Measurements from ENCODE around the gene RBM38.

DNA sequence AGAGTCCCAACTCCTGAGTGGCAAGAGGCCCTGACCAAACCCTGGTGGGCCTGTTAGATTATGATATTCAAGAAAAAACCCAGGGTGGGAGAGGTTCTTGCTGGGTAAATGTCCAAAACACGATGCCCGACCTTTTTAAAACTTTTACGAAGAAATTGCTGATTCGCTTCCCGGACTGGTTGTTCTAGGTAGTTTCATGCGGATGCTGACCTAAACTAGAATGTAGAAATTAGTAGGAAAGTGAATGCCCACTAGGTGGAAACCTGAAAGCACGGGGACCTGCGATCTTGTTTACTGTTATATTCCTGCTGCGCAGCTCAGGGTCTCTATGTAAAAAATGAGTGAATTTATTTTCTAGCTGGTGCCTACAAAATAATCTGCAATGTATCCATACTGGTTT is 37.8 kb upstream of the RBM38 start:
- no peak for TF ChIP-seq POLR2A (IDR thresholded peaks at IDR 0.05)
- TF ChIP-seq, protein P1, sequence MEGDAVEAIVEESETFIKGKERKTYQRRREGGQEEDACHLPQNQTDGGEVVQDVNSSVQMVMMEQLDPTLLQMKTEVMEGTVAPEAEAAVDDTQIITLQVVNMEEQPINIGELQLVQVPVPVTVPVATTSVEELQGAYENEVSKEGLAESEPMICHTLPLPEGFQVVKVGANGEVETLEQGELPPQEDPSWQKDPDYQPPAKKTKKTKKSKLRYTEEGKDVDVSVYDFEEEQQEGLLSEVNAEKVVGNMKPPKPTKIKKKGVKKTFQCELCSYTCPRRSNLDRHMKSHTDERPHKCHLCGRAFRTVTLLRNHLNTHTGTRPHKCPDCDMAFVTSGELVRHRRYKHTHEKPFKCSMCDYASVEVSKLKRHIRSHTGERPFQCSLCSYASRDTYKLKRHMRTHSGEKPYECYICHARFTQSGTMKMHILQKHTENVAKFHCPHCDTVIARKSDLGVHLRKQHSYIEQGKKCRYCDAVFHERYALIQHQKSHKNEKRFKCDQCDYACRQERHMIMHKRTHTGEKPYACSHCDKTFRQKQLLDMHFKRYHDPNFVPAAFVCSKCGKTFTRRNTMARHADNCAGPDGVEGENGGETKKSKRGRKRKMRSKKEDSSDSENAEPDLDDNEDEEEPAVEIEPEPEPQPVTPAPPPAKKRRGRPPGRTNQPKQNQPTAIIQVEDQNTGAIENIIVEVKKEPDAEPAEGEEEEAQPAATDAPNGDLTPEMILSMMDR (IDR thresholded peaks at IDR 0.05): no peak

Measured in thyroid gland (tissue), 4 donors.